NCI-H146 (cell line): Measurements from ENCODE around the gene OR52I2.

Experiments used
- DNase-seq: peaks from one replicate; lab custom pipeline; 2025; lab: John Stamatoyannopoulos, UW

Gene OR52I2

GRCh38 chr11:4607781-4608666, 26.5 kb downstream of the OR52I2 start, which contains the start of gene TRIM68:
TSS of gene TRIM68 (minus strand) at chr11:4608231. CDS start at chr11:4605504, 2,727 bp downstream.
- DNase-seq, result peak; percentile 95

GRCh38 chr11:4610258-4610935, 28.9 kb downstream of the OR52I2 start:
- DNase-seq, result no peak

- DNase-seq, result no peak
These were observed 30.4 kb downstream of the OR52I2 start for GRCh38 chr11:4611986-4612385.

GRCh38 chr11:4615856-4616444, 34.4 kb downstream of the OR52I2 start:
- DNase-seq, result no peak

- no peak for DNase-seq
These were observed 38.0 kb downstream of the OR52I2 start for GRCh38 chr11:4619514-4619913.

- DNase-seq, result peak; percentile 87
These were observed 44.9 kb downstream of the OR52I2 start for GRCh38 chr11:4626207-4627099.

GRCh38 chr11:4636136-4636535, 54.6 kb downstream of the OR52I2 start:
- no peak for DNase-seq

GRCh38 chr11:4636962-4637661, 55.6 kb downstream of the OR52I2 start, which contains the start of gene OR51D1:
TSS of gene OR51D1 (plus strand) at chr11:4637477. CDS start at chr11:4639791, 2,314 bp downstream.
- peak; percentile 88 for DNase-seq

GRCh38 chr11:4637662-4638047, 56.1 kb downstream of the OR52I2 start:
- no peak for DNase-seq

GRCh38 chr11:4639931-4640330, 58.4 kb downstream of the OR52I2 start:
- DNase-seq, result no peak

- no peak for DNase-seq
These were observed 60.0 kb downstream of the OR52I2 start for GRCh38 chr11:4641501-4641900.

GRCh38 chr11:4642043-4642442, 60.5 kb downstream of the OR52I2 start:
- DNase-seq, result no peak
